ENCODE results near the gene CCDC77. TPM values are rescaled to one million over a fixed set of nuclear protein-coding genes. Genes with fewer than 3 reads are reported as not detected.

The CCDC77 gene
- total and polyA plus RNA-seq, 10 of the 15 experiments (the other 5 are each of a cell fraction or from before 2014, with no cell fraction given): 8.8 to 22.5 (median 15.8) TPM

- H3K4me3 ChIP-seq: no peak overlapping the region
- POLR2A ChIA-PET: no interaction called here
- ATAC-seq (no peak), DNase-seq (ENCODE audit: low read depth, low spot score) (no peak), FAIRE-seq (no peak)
- H3K9me3 ChIP-seq (replicated peaks; ENCODE audit: control insufficient read depth, insufficient read depth, low read length): peaks cover 8% of the 10 kb centered on the region
- H3K36me3 ChIP-seq (ENCODE audit: control insufficient read depth in 2 of 2, insufficient read depth in 2 of 2, low read length in 1 of 2): peaks cover 3 to 27% of the 10 kb centered on the region in 2 experiments
- no peaks in the 10 kb centered on the region for H3K4me1 ChIP-seq (ENCODE audit: control insufficient read depth, insufficient read depth, low read length)
- no peak for TF ChIP-seq RELB (IDR thresholded peaks at IDR 0.05; ENCODE audit: low read depth)
- no peak for TF ChIP-seq TARDBP (IDR thresholded peaks at IDR 0.05; ENCODE audit: borderline replicate concordance)
- no peak for TF ChIP-seq ZBED1 (IDR thresholded peaks at IDR 0.05; ENCODE audit: borderline replicate concordance)
- TF ChIP-seq HCFC1 (IDR thresholded peaks at IDR 0.05; ENCODE audit: low read length): no peak
- no peak for TF ChIP-seq STAT1 (conservative IDR thresholded peaks at IDR 0.05)
- TF ChIP-seq LARP7 (IDR thresholded peaks at IDR 0.05): no peak
- no peak for TF ChIP-seq HDAC6 (IDR thresholded peaks at IDR 0.05; ENCODE audit: unreplicated experiment)
- no peak for TF ChIP-seq KDM1A (IDR thresholded peaks at IDR 0.05; ENCODE audit: borderline replicate concordance)
- no peak for TF ChIP-seq NFYB (IDR thresholded peaks at IDR 0.05; ENCODE audit: insufficient read depth, low read depth, low read length)
- no peak for TF ChIP-seq SIN3A (IDR thresholded peaks at IDR 0.05; ENCODE audit: low read depth, low read length)
- no peak for TF ChIP-seq MAX (IDR thresholded peaks at IDR 0.05; ENCODE audit: low read depth, low read length)
- no peak for TF ChIP-seq RBBP5 (conservative IDR thresholded peaks at IDR 0.05)
- TF ChIP-seq CHD1 (IDR thresholded peaks at IDR 0.05; ENCODE audit: low read depth, low read length): no peak
- no peak for TF ChIP-seq ZZZ3 (IDR thresholded peaks at IDR 0.05; ENCODE audit: control insufficient read depth, insufficient read length, low read depth)
- no peak for TF ChIP-seq SMAD1 (IDR thresholded peaks at IDR 0.05; ENCODE audit: low read depth, partially characterized antibody)
- no peak for TF ChIP-seq PAX8 (IDR thresholded peaks at IDR 0.05)
- TF ChIP-seq TAF1 (IDR thresholded peaks at IDR 0.05; ENCODE audit: borderline replicate concordance, low read depth, low read length): no peak
- TF ChIP-seq ELK1 (IDR thresholded peaks at IDR 0.05; ENCODE audit: low read depth, low read length): no peak
- no peak for TF ChIP-seq ATF3 (IDR thresholded peaks at IDR 0.05; ENCODE audit: borderline replicate concordance, extremely low read depth, low read depth, low read length)
- TF ChIP-seq JUNB (IDR thresholded peaks at IDR 0.05): no peak
- intact Hi-C loops (cut with micrococcal nuclease; ENCODE audit: unreplicated experiment): no loop called here
- RAD21 ChIA-PET (ENCODE audit: unreplicated experiment): no interaction called here
- H4K20me1 ChIP-seq (ENCODE audit: control insufficient read depth, insufficient read depth): no peaks in the 10 kb centered on the region
- 95% methylated on average over 1 of the region's 1 CpG for WGBS (ENCODE audit: insufficient coverage, insufficient replicate concordance, low lambda C conversion rate, missing lambda C conversion rate)
- SMC1A ChIA-PET (ENCODE audit: uncharacterized antibody, unreplicated experiment): interaction anchor here (0.6 kb wide), 1 partner anchor 44 kb away, joined by 4 read pairs; no protein-coding TSS in a partner anchor
- in situ Hi-C loops (cut with MboI): no loop called here
- H2AFZ ChIP-seq (ENCODE audit: control insufficient read depth, low read depth, low read length): no peak overlapping the region
- no peaks in the 10 kb centered on the region for H3K79me2 ChIP-seq (ENCODE audit: control insufficient read depth, insufficient read depth, low read length)
- no peaks in the 10 kb centered on the region for H3K27me3 ChIP-seq (replicated peaks in 1 of 2; ENCODE audit: control insufficient read depth in 2 of 2, insufficient read depth in 2 of 2, low read length in 1 of 2)
- no peak overlapping the region for H3K27ac ChIP-seq (ENCODE audit: control insufficient read depth, insufficient read depth)
- H3K4me2 ChIP-seq (ENCODE audit: control insufficient read depth, insufficient read depth): no peak overlapping the region
- no TSS peak for BruUV-seq (replicated peaks)
- CTCF ChIA-PET: interaction anchor here (0.6 kb wide), 1 partner anchor 8 kb away, joined by 3 read pairs; no protein-coding TSS in a partner anchor
- H3K9ac ChIP-seq (ENCODE audit: control insufficient read depth, insufficient read depth, low read length): no peak overlapping the region
These were observed 33.5 kb upstream of the CCDC77 start for GRCh38 chr12:367972-368371.

Measured in GM12878 (cell line).